Vagina (tissue), 2 donors: ENCODE data around the gene TMEM132C. TPM values are rescaled to one million over a fixed set of nuclear protein-coding genes. Genes with fewer than 3 reads are reported as not detected.

Source experiments
- DNase-seq, 2 donors: peaks; one replicate each; pipeline ENCODE4 v3.0.0-alpha.2; 2017; ENCODE audit errors: extremely low spot score in 2 of 2
- H3K27ac ChIP-seq: fragments of 200-600 bp; sonication (generic); one replicate; pipeline ENCODE4 v1.5.1; 2019
- H3K27me3 ChIP-seq: fragments of 200-600 bp; sonication (generic); one replicate; pipeline ENCODE4 v1.5.1; 2019
- H3K36me3 ChIP-seq, 2 donors: fragments of 200-600 bp; sonication (generic); one replicate each; pipeline ENCODE4 v1.5.1; 2017 to 2019
- H3K4me1 ChIP-seq: fragments of 200-600 bp; sonication (generic); one replicate; pipeline ENCODE4 v1.5.1; 2019
- H3K4me3 ChIP-seq, 2 donors: fragments of 200-600 bp; sonication (generic); 1 replicate in 1 of 2; 2 replicates in 1 of 2; pipeline ENCODE4 v1.5.1; 2016 to 2019
- H3K9me3 ChIP-seq: fragments of 200-600 bp; sonication (generic); one replicate; pipeline ENCODE4 v1.5.1; 2019
- POLR2A ChIP-seq, 2 donors: fragments of 450-650 bp; IDR thresholded peaks; one replicate each; pipeline ENCODE4 v1.6.1; 2017; ENCODE audit warnings: antibody characterized with exemption in 2 of 2, mild to moderate bottlenecking in 2 of 2, moderate library complexity in 2 of 2
- POLR2AphosphoS5 ChIP-seq, 2 donors: sonication (generic); formaldehyde crosslinking; IDR thresholded peaks; one replicate each; pipeline ENCODE4 v1.9.0; 2017; ENCODE audit warnings: antibody characterized with exemption in 2 of 2, mild to moderate bottlenecking in 2 of 2, low read depth in 1 of 2; ENCODE audit not compliant: insufficient read depth in 1 of 2
- intact Hi-C: fragments of 100-400 bp; cut with DNase I; formaldehyde crosslinking; loops from one replicate; pipeline ENCODE4 v1.15.1; 2023
- total RNA-seq: library from RNA; depleted of rRNA; stranded (reverse); fragments of >200 nt; gene quantifications from one replicate; pipeline ENCODE4 v1.2.3, GENCODE V29; 2016
- TF ChIP-seq, protein P1 (sequence below), 3 experiments: fragments of 450-650 bp in 2 of 3; fragments of 200-600 bp in 1 of 3; sonication (generic) in 1 of 3; IDR thresholded peaks; one replicate each; pipeline ENCODE4 v1.5.1; 2017 to 2019; ENCODE audit warnings: antibody characterized with exemption in 3 of 3, mild to moderate bottlenecking in 2 of 3, moderate library complexity in 2 of 3

Gene TMEM132C
- total RNA-seq, 1 donor from 2014 or later, result 20.6 TPM

DNA sequence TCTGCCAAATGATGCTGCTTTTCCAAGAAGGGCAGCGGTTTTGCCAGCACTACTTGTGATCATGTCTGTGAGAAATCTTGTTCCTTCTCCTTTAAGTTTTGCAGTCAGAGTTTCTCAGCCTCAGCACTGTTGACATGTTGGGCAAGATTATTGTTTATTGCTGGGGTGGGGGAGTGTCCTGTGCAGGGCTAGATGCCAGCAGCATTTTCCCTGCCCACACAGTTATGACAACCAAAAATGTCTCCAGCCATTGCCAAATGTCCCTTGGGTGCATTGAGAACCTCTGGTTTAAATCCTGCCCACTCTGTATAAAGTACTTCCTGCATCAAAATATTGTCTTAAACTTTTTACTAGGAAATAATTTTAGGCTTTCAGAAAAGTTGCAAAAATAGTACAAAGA lies 20.0 kb downstream of the TMEM132C start:
- no peak for DNase-seq
- Histone ChIP-seq H3K9me3 (no peaks in the 10 kb centered on the region), H3K27me3 (no peaks in the 10 kb centered on the region), H3K27ac (no peak overlapping the region), H3K4me3 (no peak overlapping the region), H3K4me1 (peaks cover 20% of the 10 kb centered on the region), H3K36me3 (no peaks in the 10 kb centered on the region)
- TF ChIP-seq, protein P1, sequence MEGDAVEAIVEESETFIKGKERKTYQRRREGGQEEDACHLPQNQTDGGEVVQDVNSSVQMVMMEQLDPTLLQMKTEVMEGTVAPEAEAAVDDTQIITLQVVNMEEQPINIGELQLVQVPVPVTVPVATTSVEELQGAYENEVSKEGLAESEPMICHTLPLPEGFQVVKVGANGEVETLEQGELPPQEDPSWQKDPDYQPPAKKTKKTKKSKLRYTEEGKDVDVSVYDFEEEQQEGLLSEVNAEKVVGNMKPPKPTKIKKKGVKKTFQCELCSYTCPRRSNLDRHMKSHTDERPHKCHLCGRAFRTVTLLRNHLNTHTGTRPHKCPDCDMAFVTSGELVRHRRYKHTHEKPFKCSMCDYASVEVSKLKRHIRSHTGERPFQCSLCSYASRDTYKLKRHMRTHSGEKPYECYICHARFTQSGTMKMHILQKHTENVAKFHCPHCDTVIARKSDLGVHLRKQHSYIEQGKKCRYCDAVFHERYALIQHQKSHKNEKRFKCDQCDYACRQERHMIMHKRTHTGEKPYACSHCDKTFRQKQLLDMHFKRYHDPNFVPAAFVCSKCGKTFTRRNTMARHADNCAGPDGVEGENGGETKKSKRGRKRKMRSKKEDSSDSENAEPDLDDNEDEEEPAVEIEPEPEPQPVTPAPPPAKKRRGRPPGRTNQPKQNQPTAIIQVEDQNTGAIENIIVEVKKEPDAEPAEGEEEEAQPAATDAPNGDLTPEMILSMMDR (IDR thresholded peaks at IDR 0.05), result no peak
- no peak for TF ChIP-seq POLR2A (IDR thresholded peaks at IDR 0.05)
- no peak for TF ChIP-seq POLR2AphosphoS5 (IDR thresholded peaks at IDR 0.05; ENCODE audit: insufficient read depth in 1 of 2, low read depth in 1 of 2)
- intact Hi-C loops, result no loop called here

DNA sequence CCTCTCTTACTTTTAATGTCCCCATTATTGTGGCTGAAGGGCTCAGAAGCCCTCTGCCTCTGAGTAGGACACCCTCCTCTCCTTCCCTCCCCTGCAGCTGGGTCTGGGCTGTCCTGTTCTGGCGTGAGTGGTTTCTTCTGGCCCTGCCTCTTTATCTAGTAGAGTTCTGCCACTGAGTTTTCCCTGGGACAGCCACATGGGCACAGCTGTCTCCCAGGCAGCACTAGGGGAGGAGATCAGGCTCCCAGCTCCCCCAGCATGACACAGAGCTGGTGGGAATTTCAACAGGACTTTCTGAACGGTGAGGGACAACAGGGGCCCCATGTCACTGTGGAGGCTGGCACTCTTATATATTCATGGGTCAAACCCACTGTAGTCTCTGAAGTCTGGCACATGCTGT lies 21.4 kb downstream of the TMEM132C start:
- Histone ChIP-seq H3K9me3 (no peaks in the 10 kb centered on the region), H3K4me1 (peaks cover 20% of the 10 kb centered on the region), H3K4me3 (no peak overlapping the region), H3K27ac (no peak overlapping the region), H3K36me3 (no peaks in the 10 kb centered on the region), H3K27me3 (no peaks in the 10 kb centered on the region)
- TF ChIP-seq, protein P1 (IDR thresholded peaks at IDR 0.05), result no peak
- TF ChIP-seq POLR2AphosphoS5 (IDR thresholded peaks at IDR 0.05; ENCODE audit: insufficient read depth in 1 of 2, low read depth in 1 of 2) (no peak), POLR2A (IDR thresholded peaks at IDR 0.05) (no peak)
- intact Hi-C loops, result no loop called here
- DNase-seq, result no peak

DNA sequence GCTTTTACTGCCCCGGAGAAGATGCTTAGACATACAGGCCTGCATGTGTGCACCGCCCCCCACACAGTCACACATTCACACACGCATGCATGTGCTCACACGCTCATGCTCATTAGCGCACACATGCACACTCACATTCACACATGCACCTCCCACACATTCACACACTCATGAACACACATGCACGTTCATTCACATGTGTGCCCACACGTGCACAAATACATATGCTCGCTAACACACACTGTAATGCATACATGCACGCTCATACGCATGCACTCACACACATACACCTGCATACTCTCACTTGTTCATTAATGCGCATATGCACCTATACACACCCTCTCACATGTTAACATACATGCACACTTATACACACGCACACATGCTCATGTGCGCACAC lies 21.9 kb downstream of the TMEM132C start:
- no peak for DNase-seq
- H3K36me3 ChIP-seq, result no peaks in the 10 kb centered on the region
- TF ChIP-seq, protein P1 (IDR thresholded peaks at IDR 0.05), result no peak
- TF ChIP-seq POLR2A (IDR thresholded peaks at IDR 0.05), result no peak
- no peak for TF ChIP-seq POLR2AphosphoS5 (IDR thresholded peaks at IDR 0.05; ENCODE audit: insufficient read depth in 1 of 2, low read depth in 1 of 2)
- intact Hi-C loops, result no loop called here
- H3K27me3 ChIP-seq, result no peaks in the 10 kb centered on the region
- H3K4me1 ChIP-seq, result peaks cover 20% of the 10 kb centered on the region
- no peaks in the 10 kb centered on the region for H3K9me3 ChIP-seq
- H3K27ac ChIP-seq, result no peak overlapping the region
- no peak overlapping the region for H3K4me3 ChIP-seq

DNA sequence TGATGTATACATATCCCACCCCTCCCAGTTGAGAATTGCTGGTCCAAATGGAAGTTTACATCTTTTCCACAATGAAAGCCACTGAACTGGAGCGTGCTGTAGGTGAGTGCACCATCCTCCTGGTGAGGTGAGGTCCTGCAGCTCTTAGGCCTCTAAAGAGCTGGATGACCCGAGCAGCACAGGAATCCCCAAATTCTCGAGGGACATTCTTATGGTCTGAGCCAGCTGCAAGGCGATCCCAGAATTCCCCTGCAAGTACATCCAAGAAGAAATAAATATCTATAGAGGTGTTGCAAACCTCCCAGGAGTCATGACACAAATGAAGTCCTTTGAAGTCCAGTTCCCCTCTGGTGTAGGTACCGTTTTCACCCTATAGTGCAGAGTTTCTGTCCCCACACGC lies 24.0 kb downstream of the TMEM132C start:
- no peak overlapping the region for H3K4me3 ChIP-seq
- intact Hi-C loops, result no loop called here
- no peak for TF ChIP-seq POLR2A (IDR thresholded peaks at IDR 0.05)
- TF ChIP-seq, protein P1 (IDR thresholded peaks at IDR 0.05), result no peak
- no peak for TF ChIP-seq POLR2AphosphoS5 (IDR thresholded peaks at IDR 0.05; ENCODE audit: insufficient read depth in 1 of 2, low read depth in 1 of 2)

DNA sequence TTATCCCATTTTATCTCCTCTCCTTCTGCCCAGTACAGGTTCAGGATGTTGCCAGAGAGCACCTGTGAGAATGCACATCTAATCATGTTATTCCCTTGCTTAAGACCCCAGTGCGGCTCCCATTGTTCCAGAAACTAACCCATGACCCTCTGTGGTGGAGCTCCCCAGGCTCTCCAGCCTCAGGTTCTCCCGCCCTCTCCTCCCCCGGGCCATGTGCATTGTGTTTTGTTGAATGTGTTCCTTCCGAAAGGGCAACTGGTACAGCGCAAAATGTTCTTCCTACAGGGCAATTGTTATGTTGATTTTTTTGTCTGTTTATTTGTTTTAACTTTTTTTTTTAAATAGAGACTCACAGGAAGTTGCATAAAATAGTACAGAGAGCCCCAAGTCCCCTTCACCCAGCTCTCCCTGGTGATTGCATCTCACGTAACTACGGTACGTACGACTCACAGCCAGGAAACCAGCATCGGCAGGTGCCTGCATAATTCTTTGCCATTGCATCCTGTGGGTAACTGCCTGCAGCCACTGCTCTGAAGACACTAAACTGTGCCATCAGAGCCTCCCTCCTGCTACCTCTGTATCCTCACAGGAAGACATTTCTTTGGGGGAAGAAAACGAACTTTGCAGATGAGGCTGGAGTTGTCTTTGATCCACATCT lies 31.2 kb downstream of the TMEM132C start:
- Histone ChIP-seq H3K27me3 (no peaks in the 10 kb centered on the region), H3K36me3 (no peaks in the 10 kb centered on the region), H3K9me3 (no peaks in the 10 kb centered on the region), H3K4me1 (no peaks in the 10 kb centered on the region), H3K27ac (no peak overlapping the region), H3K4me3 (no peak overlapping the region)
- no peak for TF ChIP-seq POLR2AphosphoS5 (IDR thresholded peaks at IDR 0.05; ENCODE audit: insufficient read depth in 1 of 2, low read depth in 1 of 2)
- TF ChIP-seq POLR2A (IDR thresholded peaks at IDR 0.05), result no peak
- TF ChIP-seq, protein P1 (IDR thresholded peaks at IDR 0.05), result no peak
- intact Hi-C loops, result no loop called here
- DNase-seq, result no peak

More for the DNA sequence above, 24.0 kb downstream of the TMEM132C start:
- Histone ChIP-seq H3K27ac (no peak overlapping the region), H3K27me3 (no peaks in the 10 kb centered on the region), H3K4me1 (peaks cover 20% of the 10 kb centered on the region), H3K36me3 (no peaks in the 10 kb centered on the region), H3K9me3 (no peaks in the 10 kb centered on the region)
- no peak for DNase-seq
